SU-DHL-6 (cell line): ENCODE results near the gene MAMSTR.

Source experiments
- CTCF ChIP-seq: fragments of 200-600 bp; sonication (generic); IDR thresholded peaks from one replicate; pipeline ENCODE4 v1.5.1; 2017; ENCODE audit warnings: antibody characterized with exemption, mild to moderate bottlenecking, low read length, moderate library complexity; ENCODE audit not compliant: insufficient read depth, poor library complexity, severe bottlenecking
- EZH2phosphoT487 ChIP-seq: fragments of 200-600 bp; sonication (generic), shearing (Covaris generic); conservative IDR thresholded peaks from 2 replicates; pipeline ENCODE4 v1.6.1; 2018; ENCODE audit warnings: mild to moderate bottlenecking, antibody characterized with exemption, low read length, moderate library complexity, mixed read lengths

DNA sequence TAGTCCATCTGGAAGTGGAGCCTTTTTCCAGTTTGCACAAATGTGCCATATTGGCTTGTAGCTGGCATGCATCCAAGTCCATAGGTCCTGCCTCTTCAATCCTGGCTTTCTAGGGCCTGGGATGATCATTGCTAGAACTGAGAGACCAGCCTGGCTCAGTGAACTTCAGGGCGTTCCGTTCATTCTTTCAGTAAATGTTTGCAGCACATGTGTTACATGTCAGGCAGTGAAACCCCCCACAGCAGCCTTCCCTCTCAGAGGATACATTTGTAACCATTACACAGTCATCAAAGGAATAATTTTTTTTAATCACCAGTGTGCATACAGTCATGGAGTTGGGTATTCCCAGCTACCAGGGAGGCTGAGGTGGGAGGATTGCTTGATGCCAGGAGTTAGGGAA is 14.1 kb downstream of the MAMSTR start:
- TF ChIP-seq CTCF = no peak
- TF ChIP-seq EZH2phosphoT487 = no peak
